ENCODE measurements around the gene DIPK1C. TPM values are rescaled to one million over a fixed set of nuclear protein-coding genes. Genes with fewer than 3 reads are reported as not detected.

Gene DIPK1C
- total and polyA plus RNA-seq, 2 experiments from 2014 or later, result 0.07 TPM; not detected in 1

- TF ChIP-seq REST (IDR thresholded peaks at IDR 0.05; ENCODE audit: unreplicated experiment) (no peak), STAT1 (IDR thresholded peaks at IDR 0.05; ENCODE audit: unreplicated experiment) (no peak), EZH2 (IDR thresholded peaks at IDR 0.05; ENCODE audit: low read depth, unreplicated experiment) (no peak), JUNB (IDR thresholded peaks at IDR 0.05; ENCODE audit: unreplicated experiment) (no peak), ZNF331 (CRISPR knock-in tag; IDR thresholded peaks at IDR 0.05; ENCODE audit: low read depth) (no peak), ETS1 (IDR thresholded peaks at IDR 0.05) (no peak), POLR2AphosphoS5 (IDR thresholded peaks at IDR 0.05; ENCODE audit: low read depth) (no peak)
Measured at GRCh38 chr18:74396171-74397169, 60.6 kb downstream of the DIPK1C start (continued).

- ATAC-seq, result no peak
- Histone ChIP-seq H3K27ac (ENCODE audit: low read depth) (no peak overlapping the region), H2AFZ (peak overlapping the region; percentile 72; the same call in 1 of the 2 replicates), H3K4me2 (no peak overlapping the region), H3K79me2 (replicated peaks; ENCODE audit: insufficient read depth) (no peaks in the 10 kb centered on the region), H3K27me3 (ENCODE audit: insufficient read depth) (no peaks in the 10 kb centered on the region), H3K9me2 (ENCODE audit: insufficient read depth) (no peaks in the 10 kb centered on the region), H4K20me1 (replicated peaks; ENCODE audit: insufficient read depth) (no peaks in the 10 kb centered on the region), H3K4me3 (no peak overlapping the region), H3K36me3 (ENCODE audit: insufficient read depth) (no peaks in the 10 kb centered on the region), H3F3A (replicated peaks; ENCODE audit: low read depth) (no peaks in the 10 kb centered on the region), H3K4me1 (ENCODE audit: insufficient read depth) (no peaks in the 10 kb centered on the region)
- Mint-ChIP-seq H3K4me1 (peaks cover 4% of the 10 kb centered on the region; the same call in 1 of the 3 replicates), H3K36me3 (ENCODE audit: low read depth) (no peaks in the 10 kb centered on the region), H3K4me3 (no peak overlapping the region), H3K9me3 (no peaks in the 10 kb centered on the region), H3K27ac (peak overlapping the region; percentile 82), H3K27me3 (ENCODE audit: insufficient read depth, low read depth, poor library complexity) (peaks cover 4% of the 10 kb centered on the region)
- DNase-seq (ENCODE audit: low spot score), result no peak
- TF ChIP-seq POLR2AphosphoS5 (IDR thresholded peaks at IDR 0.05; ENCODE audit: low read depth) (no peak), EZH2 (IDR thresholded peaks at IDR 0.05; ENCODE audit: low read depth, unreplicated experiment) (no peak), REST (IDR thresholded peaks at IDR 0.05; ENCODE audit: unreplicated experiment) (no peak), EZH2phosphoT487 (IDR thresholded peaks at IDR 0.05; ENCODE audit: unreplicated experiment) (no peak), STAT1 (IDR thresholded peaks at IDR 0.05; ENCODE audit: unreplicated experiment) (no peak)
Measured at GRCh38 chr18:74395648-74396154, 61.4 kb downstream of the DIPK1C start.
